ENCODE results near the gene SPATS2.

Gene SPATS2

DNA sequence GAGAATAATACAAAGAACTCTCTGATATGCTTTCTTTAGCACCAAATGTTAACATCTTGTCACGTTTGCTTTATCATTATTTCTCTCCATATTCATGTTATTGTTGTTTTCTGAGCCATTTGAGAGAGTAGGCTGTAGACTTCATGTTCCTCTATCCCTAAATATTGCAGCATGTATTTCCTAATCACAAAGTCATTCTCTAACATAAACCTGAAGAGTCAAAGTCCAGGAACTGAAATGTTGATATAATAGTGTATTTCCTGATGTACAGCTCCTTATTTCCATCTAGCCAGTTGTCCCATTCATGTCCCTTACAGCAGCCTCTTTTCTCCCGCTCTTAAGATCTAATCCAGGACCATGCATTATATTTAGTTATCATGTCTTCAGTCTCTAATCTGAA is 72.8 kb downstream of the SPATS2 start:
- CTCF ChIA-PET: interaction anchor here (1.3 kb wide), 1 partner anchor 9 kb away, joined by 3 read pairs; no protein-coding TSS in a partner anchor
- POLR2A ChIA-PET: interaction anchor here (0.6 kb wide), 1 partner anchor 11 kb away, joined by 3 read pairs; no protein-coding TSS in a partner anchor
- TF ChIP-seq, protein P1, sequence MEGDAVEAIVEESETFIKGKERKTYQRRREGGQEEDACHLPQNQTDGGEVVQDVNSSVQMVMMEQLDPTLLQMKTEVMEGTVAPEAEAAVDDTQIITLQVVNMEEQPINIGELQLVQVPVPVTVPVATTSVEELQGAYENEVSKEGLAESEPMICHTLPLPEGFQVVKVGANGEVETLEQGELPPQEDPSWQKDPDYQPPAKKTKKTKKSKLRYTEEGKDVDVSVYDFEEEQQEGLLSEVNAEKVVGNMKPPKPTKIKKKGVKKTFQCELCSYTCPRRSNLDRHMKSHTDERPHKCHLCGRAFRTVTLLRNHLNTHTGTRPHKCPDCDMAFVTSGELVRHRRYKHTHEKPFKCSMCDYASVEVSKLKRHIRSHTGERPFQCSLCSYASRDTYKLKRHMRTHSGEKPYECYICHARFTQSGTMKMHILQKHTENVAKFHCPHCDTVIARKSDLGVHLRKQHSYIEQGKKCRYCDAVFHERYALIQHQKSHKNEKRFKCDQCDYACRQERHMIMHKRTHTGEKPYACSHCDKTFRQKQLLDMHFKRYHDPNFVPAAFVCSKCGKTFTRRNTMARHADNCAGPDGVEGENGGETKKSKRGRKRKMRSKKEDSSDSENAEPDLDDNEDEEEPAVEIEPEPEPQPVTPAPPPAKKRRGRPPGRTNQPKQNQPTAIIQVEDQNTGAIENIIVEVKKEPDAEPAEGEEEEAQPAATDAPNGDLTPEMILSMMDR (IDR thresholded peaks at IDR 0.05; ENCODE audit: control extremely low read depth, extremely low read depth, low read depth, missing control alignments): no peak
- DNase-seq (ENCODE audit: extremely low spot score): no peak

DNA sequence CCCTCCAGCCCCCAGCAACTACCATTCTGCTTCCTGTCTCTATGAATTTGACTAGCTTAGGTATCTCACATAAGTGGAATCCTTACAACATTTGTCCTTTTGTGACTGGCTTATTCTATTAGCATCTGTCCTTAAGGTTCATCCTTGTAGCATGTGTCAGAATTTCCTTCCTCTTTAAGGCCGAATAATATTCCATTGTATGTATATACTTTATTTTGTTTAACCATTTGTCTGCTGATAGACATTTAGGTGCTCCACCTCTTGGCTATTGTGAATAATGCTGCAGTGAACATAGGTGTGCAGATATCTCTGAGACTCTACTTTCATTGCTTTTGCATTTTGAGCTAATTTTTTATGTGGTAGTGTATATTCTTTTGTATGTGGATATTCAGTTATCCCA is 75.7 kb downstream of the SPATS2 start:
- no peak for DNase-seq (ENCODE audit: extremely low spot score)
- ChIA-PET CTCF (interaction anchor here (0.9 to 1.4 kb wide), 5 partner anchors 9 to 111 kb away, joined by 3 to 4 read pairs (median 3); no protein-coding TSS in a partner anchor), POLR2A (no interaction called here)
- TF ChIP-seq, protein P1 (IDR thresholded peaks at IDR 0.05; ENCODE audit: control extremely low read depth, extremely low read depth, low read depth, missing control alignments): no peak

GRCh38 chr12:49446571-49446970 is 79.3 kb downstream of the SPATS2 start:
- ChIA-PET POLR2A (no interaction called here), CTCF (interaction anchor here (1.4 to 1.5 kb wide), 2 partner anchors 18 to 99 kb away, joined by 4 to 5 read pairs; no protein-coding TSS in a partner anchor)
- TF ChIP-seq, protein P1 (IDR thresholded peaks at IDR 0.05; ENCODE audit: control extremely low read depth, extremely low read depth, low read depth, missing control alignments): no peak
- DNase-seq (ENCODE audit: extremely low spot score): no peak

DNA sequence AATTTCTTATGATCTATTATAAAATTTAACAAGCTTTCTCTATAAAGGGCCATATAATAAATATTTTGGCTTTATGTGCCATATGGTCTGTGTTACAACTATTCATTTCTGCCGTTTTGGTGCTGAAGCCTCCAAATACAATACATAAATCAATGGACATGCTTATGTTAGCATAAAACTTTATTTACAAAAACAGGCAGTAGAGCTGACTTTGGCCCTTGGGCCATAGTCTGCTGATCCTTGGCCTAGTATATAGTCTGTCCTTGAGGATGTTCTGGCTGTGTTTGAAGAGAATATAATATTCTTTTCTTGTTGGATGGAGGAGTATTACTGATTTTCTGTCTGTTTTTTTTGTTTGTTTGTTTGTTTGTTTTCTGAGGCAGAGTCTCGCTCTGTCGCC is 81.6 kb downstream of the SPATS2 start:
- POLR2A ChIA-PET: no interaction called here
- no peak for DNase-seq (ENCODE audit: extremely low spot score)
- CTCF ChIA-PET: interaction anchor here (1.8 kb wide), 1 partner anchor 92 kb away, joined by 5 read pairs; no protein-coding TSS in a partner anchor
- TF ChIP-seq, protein P1 (IDR thresholded peaks at IDR 0.05; ENCODE audit: control extremely low read depth, extremely low read depth, low read depth, missing control alignments): no peak

GRCh38 chr12:49451468-49452259 is 84.4 kb downstream of the SPATS2 start:
- TF ChIP-seq, protein P1 (IDR thresholded peaks at IDR 0.05; ENCODE audit: control extremely low read depth, extremely low read depth, low read depth, missing control alignments): no peak
- POLR2A ChIA-PET: no interaction called here
- peak; percentile 79 for DNase-seq (ENCODE audit: extremely low spot score)
- CTCF ChIA-PET: interaction anchor here (0.8 to 1.6 kb wide), 7 partner anchors 9 to 129 kb away, joined by 3 to 5 read pairs (median 3); no protein-coding TSS in a partner anchor

DNA sequence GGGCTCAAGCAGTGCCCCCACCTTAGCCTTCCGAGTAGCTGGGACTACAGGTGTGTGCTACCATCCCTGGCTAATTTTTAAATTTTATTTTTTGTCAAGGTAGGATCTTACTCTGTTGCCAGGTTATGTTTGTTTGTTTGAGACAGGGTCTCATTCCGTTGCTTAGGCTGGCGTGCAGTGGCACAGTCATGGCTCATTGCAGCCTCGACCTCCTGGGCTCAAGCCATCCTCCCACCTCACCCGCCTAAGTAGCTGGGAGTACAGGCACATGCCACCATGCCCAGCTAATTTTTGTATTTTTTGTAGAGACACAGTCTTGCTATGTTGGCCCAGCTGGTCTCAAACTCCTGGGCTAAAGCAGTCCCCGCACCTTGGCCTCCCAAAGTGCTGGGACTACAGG is 88.2 kb downstream of the SPATS2 start:
- ChIA-PET CTCF (interaction anchor here (1.7 to 3.1 kb wide), 2 partner anchors 88 to 97 kb away, joined by 7 to 10 read pairs; partner anchors contain the start of gene SPATS2), POLR2A (no interaction called here)
- DNase-seq (ENCODE audit: extremely low spot score): no peak
- TF ChIP-seq, protein P1 (IDR thresholded peaks at IDR 0.05; ENCODE audit: control extremely low read depth, extremely low read depth, low read depth, missing control alignments): no peak

Measured in GM10248 (cell line).